Islet precursor cell (in vitro differentiated cells): ENCODE measurements around the gene MEIS1.

Source experiments
- DNase-seq: peaks from one replicate; pipeline ENCODE4 v3.0.0-alpha.2; 2018

Gene MEIS1

GRCh38 chr2:66573821-66574233 is 138.9 kb downstream of the MEIS1 start:
- DNase-seq: peak; percentile 66

- DNase-seq: peak; percentile 92
Observed at GRCh38 chr2:66574701-66575624, 140.0 kb downstream of the MEIS1 start.

GRCh38 chr2:66575625-66576310 is 140.8 kb downstream of the MEIS1 start:
- DNase-seq: peak; percentile 80

- no peak for DNase-seq
Observed at GRCh38 chr2:66576311-66576560, 141.3 kb downstream of the MEIS1 start.

GRCh38 chr2:66576561-66577320 is 141.8 kb downstream of the MEIS1 start:
- peak; percentile 68 for DNase-seq

GRCh38 chr2:66577321-66578053 is 142.6 kb downstream of the MEIS1 start:
- peak; percentile 57 for DNase-seq

GRCh38 chr2:66578054-66578686 is 143.2 kb downstream of the MEIS1 start:
- DNase-seq: peak; percentile 57

GRCh38 chr2:66578687-66579106 is 143.8 kb downstream of the MEIS1 start:
- no peak for DNase-seq

GRCh38 chr2:66579186-66580126 is 144.5 kb downstream of the MEIS1 start:
- no peak for DNase-seq

GRCh38 chr2:66580166-66581049 is 145.5 kb downstream of the MEIS1 start:
- no peak for DNase-seq

- peak; percentile 74 for DNase-seq
Observed at GRCh38 chr2:66581339-66582103, 146.6 kb downstream of the MEIS1 start.

- DNase-seq: no peak
Observed at GRCh38 chr2:66582104-66582986, 147.4 kb downstream of the MEIS1 start.

- no peak for DNase-seq
Observed at GRCh38 chr2:66582987-66583880, 148.3 kb downstream of the MEIS1 start.

- DNase-seq: no peak
Observed at GRCh38 chr2:66583881-66584280, 149.0 kb downstream of the MEIS1 start.

- DNase-seq: no peak
Observed at GRCh38 chr2:66585587-66585986, 150.7 kb downstream of the MEIS1 start.

- DNase-seq: peak; percentile 82
Observed at GRCh38 chr2:66587216-66587615, 152.3 kb downstream of the MEIS1 start.

- DNase-seq: no peak
Observed at GRCh38 chr2:66594001-66594400, 159.1 kb downstream of the MEIS1 start.
